ENCODE data around the gene ITPRID1. TPM values are rescaled to one million over a fixed set of nuclear protein-coding genes. Genes with fewer than 3 reads are reported as not detected.

ITPRID1 gene
- total and polyA plus RNA-seq, 10 of the 15 experiments (the other 5 are each of a cell fraction or from before 2014, with no cell fraction given) = 0.06 TPM; not detected in 9

DNA sequence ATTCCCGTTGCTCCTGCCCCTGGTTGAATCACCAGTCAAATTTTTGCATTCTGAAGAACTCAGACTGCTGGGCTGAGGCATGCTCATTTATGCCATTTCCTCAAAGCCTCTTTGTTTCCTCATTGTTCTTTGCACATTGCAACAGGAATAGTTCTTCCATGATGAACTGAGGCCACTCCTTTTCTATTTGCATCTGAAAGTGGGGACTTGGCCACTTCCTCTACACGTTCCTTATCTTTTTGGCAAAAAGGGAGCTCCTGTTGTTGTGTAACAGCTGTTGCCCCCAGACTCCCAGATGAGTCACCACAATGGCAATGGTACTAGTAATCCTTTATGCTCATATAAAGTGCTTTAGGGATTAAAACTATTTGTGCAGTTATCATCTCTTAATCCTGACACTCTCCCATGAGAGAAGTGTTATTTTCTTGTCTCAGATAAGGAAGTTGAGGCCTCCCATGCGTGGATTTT lies 20.1 kb upstream of the ITPRID1 start:
- 0% methylated on average over 3 of the region's 3 CpGs for WGBS (ENCODE audit: insufficient coverage, insufficient replicate concordance, low lambda C conversion rate, missing lambda C conversion rate)
- POLR2A ChIA-PET = no interaction called here
- in situ Hi-C loops (cut with MboI) = no loop called here

More for the DNA sequence above, 20.1 kb upstream of the ITPRID1 start:
- TF ChIP-seq JUND (IDR thresholded peaks at IDR 0.05; ENCODE audit: low read depth, low read length) = no peak
- TF ChIP-seq WRNIP1 (IDR thresholded peaks at IDR 0.05; ENCODE audit: borderline replicate concordance, low read depth, low read length) = no peak
- TF ChIP-seq FOS (IDR thresholded peaks at IDR 0.05; ENCODE audit: borderline replicate concordance, extremely low read depth, insufficient read length) = no peak
- TF ChIP-seq HCFC1 (IDR thresholded peaks at IDR 0.05; ENCODE audit: low read length) = no peak
- TF ChIP-seq TCF7 (IDR thresholded peaks at IDR 0.05; ENCODE audit: borderline replicate concordance) = no peak
- no peak for TF ChIP-seq ATF3 (IDR thresholded peaks at IDR 0.05; ENCODE audit: borderline replicate concordance, extremely low read depth, low read depth, low read length)
- no peak for TF ChIP-seq POLR2AphosphoS5 (IDR thresholded peaks at IDR 0.05; ENCODE audit: low read length)
- no peak for TF ChIP-seq CHD1 (IDR thresholded peaks at IDR 0.05; ENCODE audit: low read depth, low read length)
- TF ChIP-seq CBX5 (IDR thresholded peaks at IDR 0.05; ENCODE audit: low read depth) = no peak
- TF ChIP-seq POU2F2 (IDR thresholded peaks at IDR 0.05; ENCODE audit: borderline replicate concordance, low read depth, low read length) = no peak
- no peak for TF ChIP-seq BACH1 (IDR thresholded peaks at IDR 0.05; ENCODE audit: borderline replicate concordance)
- no peak for TF ChIP-seq SUPT20H (IDR thresholded peaks at IDR 0.05; ENCODE audit: borderline replicate concordance, control insufficient read depth, low read depth, low read length)
- TF ChIP-seq ZZZ3 (IDR thresholded peaks at IDR 0.05; ENCODE audit: control insufficient read depth, insufficient read length, low read depth) = no peak
- TF ChIP-seq ATF7 (IDR thresholded peaks at IDR 0.05; ENCODE audit: low read depth) = no peak
- TF ChIP-seq PKNOX1 (IDR thresholded peaks at IDR 0.05) = no peak
- TF ChIP-seq BRCA1 (IDR thresholded peaks at IDR 0.05; ENCODE audit: low read depth, low read length) = no peak
- no peak for TF ChIP-seq DPF2 (IDR thresholded peaks at IDR 0.05)
- TF ChIP-seq ESRRA (IDR thresholded peaks at IDR 0.05; ENCODE audit: low read length) = no peak
- no peak for TF ChIP-seq SMARCA5 (IDR thresholded peaks at IDR 0.05)
- TF ChIP-seq NFXL1 (IDR thresholded peaks at IDR 0.05; ENCODE audit: borderline replicate concordance) = no peak
- no peaks in the 10 kb centered on the region for H3K79me2 ChIP-seq (ENCODE audit: control insufficient read depth, insufficient read depth, low read length)
- intact Hi-C loops (cut with micrococcal nuclease; ENCODE audit: unreplicated experiment) = no loop called here
- H3K9ac ChIP-seq (ENCODE audit: control insufficient read depth, insufficient read depth, low read length) = no peak overlapping the region
- ChIA-PET RAD21 (ENCODE audit: unreplicated experiment) (interaction anchor here (1.8 kb wide), 1 partner anchor 51 kb away, joined by 5 read pairs; no protein-coding TSS in a partner anchor), SMC1A (ENCODE audit: uncharacterized antibody, unreplicated experiment) (no interaction called here), CTCF (interaction anchor here (2.9 kb wide), 1 partner anchor 50 kb away, joined by 8 read pairs; no protein-coding TSS in a partner anchor)
- no peak overlapping the region for H2AFZ ChIP-seq (ENCODE audit: control insufficient read depth, low read depth, low read length)
- H3K27me3 ChIP-seq (replicated peaks in 1 of 2; ENCODE audit: control insufficient read depth in 2 of 2, insufficient read depth in 2 of 2, low read length in 1 of 2) = no peaks in the 10 kb centered on the region
- no peak for ATAC-seq
- H3K9me3 ChIP-seq (replicated peaks; ENCODE audit: control insufficient read depth, insufficient read depth, low read length) = no peaks in the 10 kb centered on the region
- H4K20me1 ChIP-seq (ENCODE audit: control insufficient read depth, insufficient read depth) = no peaks in the 10 kb centered on the region
- BruUV-seq (replicated peaks) = no TSS peak
- no peak for DNase-seq (ENCODE audit: low read depth, low spot score)
- no peaks in the 10 kb centered on the region for H3K4me1 ChIP-seq (ENCODE audit: control insufficient read depth, insufficient read depth, low read length)
- H3K4me2 ChIP-seq (ENCODE audit: control insufficient read depth, insufficient read depth) = no peak overlapping the region
- H3K4me3 ChIP-seq = no peak overlapping the region
- no peak overlapping the region for H3K27ac ChIP-seq (ENCODE audit: control insufficient read depth, insufficient read depth)
- no peaks in the 10 kb centered on the region for H3K36me3 ChIP-seq (ENCODE audit: control insufficient read depth in 2 of 2, insufficient read depth in 2 of 2, low read length in 1 of 2)
- FAIRE-seq = no peak
